Measurements from ENCODE around the gene USP3.

Gene USP3

GRCh38 chr15:63556246-63556645 lies 51.9 kb downstream of the USP3 start:
- Histone ChIP-seq H2AFZ (ENCODE audit: low read length) (no peak overlapping the region), H3F3A (ENCODE audit: low read depth) (no peaks in the 10 kb centered on the region), H3K4me2 (ENCODE audit: low read depth, low read length, poor library complexity, severe bottlenecking) (no peak overlapping the region), H3K36me3 (ENCODE audit: insufficient read depth, low read length) (peaks cover 57% of the 10 kb centered on the region), H3K4me1 (ENCODE audit: insufficient read depth, low read length, poor library complexity, severe bottlenecking) (peaks cover 16% of the 10 kb centered on the region), H3K79me2 (ENCODE audit: insufficient read depth, low read length) (peaks cover 14% of the 10 kb centered on the region), H4K20me1 (ENCODE audit: insufficient read depth, low read length, poor library complexity, severe bottlenecking) (peaks cover 41% of the 10 kb centered on the region), H3K27me3 (ENCODE audit: insufficient read depth, low read length, poor library complexity, severe bottlenecking) (no peaks in the 10 kb centered on the region), H3K9me3 (ENCODE audit: insufficient read depth, low read depth, low read length) (no peaks in the 10 kb centered on the region), H3K4me3 (ENCODE audit: low read length, poor library complexity, severe bottlenecking) (no peak overlapping the region), H3K9me2 (replicated peaks; ENCODE audit: low read depth, low read length) (no peaks in the 10 kb centered on the region), H3K9ac (ENCODE audit: low read depth, low read length, poor library complexity, severe bottlenecking) (no peak overlapping the region)
- no peak for TF ChIP-seq CTCF (conservative IDR thresholded peaks at IDR 0.05; ENCODE audit: low read length)
- TF ChIP-seq EZH2phosphoT487 (IDR thresholded peaks at IDR 0.05; ENCODE audit: borderline replicate concordance) = no peak

- no peak overlapping the region for H3K4me3 ChIP-seq (ENCODE audit: low read length, poor library complexity, severe bottlenecking)
- peaks cover 41% of the 10 kb centered on the region for H4K20me1 ChIP-seq (ENCODE audit: insufficient read depth, low read length, poor library complexity, severe bottlenecking)
- H3K9me3 ChIP-seq (ENCODE audit: insufficient read depth, low read depth, low read length) = no peaks in the 10 kb centered on the region
- no peaks in the 10 kb centered on the region for H3K27me3 ChIP-seq (ENCODE audit: insufficient read depth, low read length, poor library complexity, severe bottlenecking)
- H3K79me2 ChIP-seq (ENCODE audit: insufficient read depth, low read length) = peaks cover 14% of the 10 kb centered on the region
- no peaks in the 10 kb centered on the region for H3K9me2 ChIP-seq (replicated peaks; ENCODE audit: low read depth, low read length)
- TF ChIP-seq EZH2phosphoT487 (IDR thresholded peaks at IDR 0.05; ENCODE audit: borderline replicate concordance) = no peak
- TF ChIP-seq CTCF (conservative IDR thresholded peaks at IDR 0.05; ENCODE audit: low read length) = no peak
- no peak overlapping the region for H3K4me2 ChIP-seq (ENCODE audit: low read depth, low read length, poor library complexity, severe bottlenecking)
- peaks cover 16% of the 10 kb centered on the region for H3K4me1 ChIP-seq (ENCODE audit: insufficient read depth, low read length, poor library complexity, severe bottlenecking)
- H3K36me3 ChIP-seq (ENCODE audit: insufficient read depth, low read length) = peaks cover 62% of the 10 kb centered on the region
- no peak overlapping the region for H3K9ac ChIP-seq (ENCODE audit: low read depth, low read length, poor library complexity, severe bottlenecking)
- no peak overlapping the region for H2AFZ ChIP-seq (ENCODE audit: low read length)
- H3F3A ChIP-seq (ENCODE audit: low read depth) = no peaks in the 10 kb centered on the region
Measured at GRCh38 chr15:63556736-63557135, 52.3 kb downstream of the USP3 start.

GRCh38 chr15:63559753-63560152 lies 55.4 kb downstream of the USP3 start:
- H3K36me3 ChIP-seq (ENCODE audit: insufficient read depth, low read length) = peaks cover 87% of the 10 kb centered on the region
- no peak overlapping the region for H3K4me3 ChIP-seq (ENCODE audit: low read length, poor library complexity, severe bottlenecking)
- no peaks in the 10 kb centered on the region for H3K9me3 ChIP-seq (ENCODE audit: insufficient read depth, low read depth, low read length)
- H4K20me1 ChIP-seq (ENCODE audit: insufficient read depth, low read length, poor library complexity, severe bottlenecking) = peaks cover 21% of the 10 kb centered on the region
- no peaks in the 10 kb centered on the region for H3K4me1 ChIP-seq (ENCODE audit: insufficient read depth, low read length, poor library complexity, severe bottlenecking)
- H3K9ac ChIP-seq (ENCODE audit: low read depth, low read length, poor library complexity, severe bottlenecking) = no peak overlapping the region
- H3K27me3 ChIP-seq (ENCODE audit: insufficient read depth, low read length, poor library complexity, severe bottlenecking) = no peaks in the 10 kb centered on the region
- no peaks in the 10 kb centered on the region; the same call in 1 of the 2 replicates for H3K79me2 ChIP-seq (ENCODE audit: insufficient read depth, low read length)
- no peak overlapping the region for H2AFZ ChIP-seq (ENCODE audit: low read length)
- H3F3A ChIP-seq (ENCODE audit: low read depth) = no peaks in the 10 kb centered on the region
- TF ChIP-seq CTCF (conservative IDR thresholded peaks at IDR 0.05; ENCODE audit: low read length) (no peak), EZH2phosphoT487 (IDR thresholded peaks at IDR 0.05; ENCODE audit: borderline replicate concordance) (no peak)
- no peaks in the 10 kb centered on the region for H3K9me2 ChIP-seq (replicated peaks; ENCODE audit: low read depth, low read length)
- H3K4me2 ChIP-seq (ENCODE audit: low read depth, low read length, poor library complexity, severe bottlenecking) = no peak overlapping the region
